GM12878 (cell line): ENCODE measurements around the gene SBNO1. TPM values are rescaled to one million over a fixed set of nuclear protein-coding genes. Genes with fewer than 3 reads are reported as not detected.

Source experiments
- ATAC-seq: fragments of 200-7000 bp; cut with Tn5 transposase; 3 replicates; pipeline ENCODE4 v1.9.1; 2020; ENCODE audit warnings: mild to moderate bottlenecking, moderate library complexity
- BruUV-seq: library from RNA; stranded (reverse); fragments of 400-500 nt; replicated peaks from 2 replicates; lab custom pipeline; 2021; lab: Mats Ljungman, UMichigan
- CTCF ChIA-PET: fragments of 300-600 bp; sonication (Branson Sonifier 250); formaldehyde crosslinking; extraction: SDS; loops from one replicate; lab custom pipeline; 2021; ENCODE audit warnings: inconsistent platforms; lab: Yijun Ruan, JAX
- POLR2A ChIA-PET: fragments of 350-600 bp; formaldehyde crosslinking; extraction: SDS; loops from one replicate; lab custom pipeline; 2021; ENCODE audit warnings: inconsistent platforms; lab: Charles Lee
- RAD21 ChIA-PET: fragments of 300-600 bp; sonication (Branson Sonifier 250); formaldehyde crosslinking; loops from one replicate; lab custom pipeline; 2023; ENCODE audit warnings: antibody characterized with exemption; ENCODE audit not compliant: unreplicated experiment; lab: Charles Lee
- SMC1A ChIA-PET: fragments of 300-600 bp; sonication (Branson Sonifier 250); formaldehyde crosslinking; loops from one replicate; lab custom pipeline; 2023; ENCODE audit not compliant: unreplicated experiment, uncharacterized antibody; lab: Charles Lee
- DNase-seq: peaks from one replicate; pipeline ENCODE4 v3.0.0-alpha.2; 2011; ENCODE audit warnings: low read depth, low spot score
- FAIRE-seq: peaks from 3 replicates; lab custom pipeline; 2011; peaks lifted over from hg19 to GRCh38; lab: Jason Lieb, UNC
- H2AFZ ChIP-seq: 2 replicates; pipeline ENCODE4 v1.6.0; 2011; ENCODE audit warnings: low read depth, low read length, control low read depth; ENCODE audit not compliant: control insufficient read depth
- H3K27ac ChIP-seq: 2 replicates; pipeline ENCODE4 v1.5.1; 2011; ENCODE audit warnings: control low read depth; ENCODE audit not compliant: control insufficient read depth, insufficient read depth
- H3K27me3 ChIP-seq, 2 experiments: replicated peaks in 1 of 2; 2 replicates each; pipeline versions ENCODE4 v1.6.0 to v1.6.1; 2011; ENCODE audit warnings: low read length in 1 of 2; ENCODE audit not compliant: control insufficient read depth in 2 of 2, insufficient read depth in 2 of 2
- H3K36me3 ChIP-seq, 2 experiments: 2 replicates each; pipeline ENCODE4 v1.5.1; 2011; ENCODE audit warnings: low read length in 1 of 2; ENCODE audit not compliant: control insufficient read depth in 2 of 2, insufficient read depth in 2 of 2
- H3K4me1 ChIP-seq: 2 replicates; pipeline ENCODE4 v1.6.1; 2011; ENCODE audit warnings: mild to moderate bottlenecking, low read length, moderate library complexity, mixed read lengths; ENCODE audit not compliant: control insufficient read depth, insufficient read depth
- H3K4me2 ChIP-seq: 2 replicates; pipeline ENCODE4 v1.6.0; 2011; ENCODE audit warnings: control low read depth; ENCODE audit not compliant: control insufficient read depth, insufficient read depth
- H3K4me3 ChIP-seq: fragments of 200-600 bp; sonication (generic); 2 replicates; pipeline ENCODE4 v1.5.1; 2016
- H3K79me2 ChIP-seq: 2 replicates; pipeline ENCODE4 v1.6.0; 2011; ENCODE audit warnings: low read length; ENCODE audit not compliant: control insufficient read depth, insufficient read depth
- H3K9ac ChIP-seq: 2 replicates; pipeline ENCODE4 v1.8.0; 2011; ENCODE audit warnings: low read length, control low read depth, mixed read lengths; ENCODE audit not compliant: control insufficient read depth, insufficient read depth
- H3K9me3 ChIP-seq: replicated peaks from 3 replicates; pipeline ENCODE4 v1.5.1; 2011; ENCODE audit warnings: mild to moderate bottlenecking, low read length; ENCODE audit not compliant: control insufficient read depth, insufficient read depth
- H4K20me1 ChIP-seq: 2 replicates; pipeline ENCODE4 v1.6.0; 2011; ENCODE audit not compliant: control insufficient read depth, insufficient read depth
- CBX3 ChIP-seq: fragments of 200-600 bp; sonication (generic); IDR thresholded peaks from 2 replicates; pipeline ENCODE4 v1.6.1; 2016; ENCODE audit warnings: low read depth, borderline replicate concordance
- CREM ChIP-seq: IDR thresholded peaks from 2 replicates; pipeline ENCODE4 v1.6.1; 2014; ENCODE audit warnings: antibody characterized with exemption, low read depth
- EED ChIP-seq: sonication (generic); IDR thresholded peaks from 2 replicates; pipeline ENCODE4 v1.6.1; 2016; ENCODE audit warnings: antibody characterized with exemption, low read depth
- FOXM1 ChIP-seq: IDR thresholded peaks from 2 replicates; pipeline ENCODE4 v1.6.1; 2012; ENCODE audit warnings: low read depth, mild to moderate bottlenecking, inconsistent platforms, low read length, moderate library complexity
- KAT2A ChIP-seq: conservative IDR thresholded peaks from 2 replicates; pipeline ENCODE4 v1.6.1; 2011; ENCODE audit warnings: low read depth, low read length; ENCODE audit not compliant: control insufficient read depth
- MYB ChIP-seq: fragments of 150-350 bp; IDR thresholded peaks from 2 replicates; pipeline ENCODE4 v1.6.1; 2014; ENCODE audit warnings: mild to moderate bottlenecking, low read depth, low read length, borderline replicate concordance
- PML ChIP-seq: IDR thresholded peaks from 2 replicates; pipeline ENCODE4 v1.6.1; 2012; ENCODE audit warnings: low read length, inconsistent platforms
- RUNX3 ChIP-seq: IDR thresholded peaks from 2 replicates; pipeline ENCODE4 v1.6.1; 2012; ENCODE audit warnings: low read length, inconsistent platforms
- SMAD5 ChIP-seq: IDR thresholded peaks from 2 replicates; pipeline ENCODE4 v1.6.1; 2016; ENCODE audit warnings: antibody characterized with exemption, low read depth
- SMC3 ChIP-seq: IDR thresholded peaks from 2 replicates; pipeline ENCODE4 v1.6.1; 2011; ENCODE audit warnings: low read length, improper control_type of control experiment, borderline replicate concordance
- WGBS: methylation state at CpG from one replicate; pipeline ENCODE4 v1.1.6; 2016; ENCODE audit warnings: low lambda C conversion rate; ENCODE audit not compliant: insufficient replicate concordance, insufficient coverage; ENCODE audit errors: missing lambda C conversion rate; 5-methylcytosine and 5-hydroxymethylcytosine counted together
- in situ Hi-C: fragments of 300-500 bp; cut with MboI; formaldehyde crosslinking; loops from 9 replicates; pipeline ENCODE4 v1.14.3; 2018; ENCODE audit warnings: mixed read lengths
- intact Hi-C: fragments of 100-400 bp; cut with micrococcal nuclease; formaldehyde crosslinking; loops from one replicate; pipeline ENCODE4 v1.14.2; 2022; ENCODE audit not compliant: unreplicated experiment
- polyA plus RNA-seq, 11 experiments: library from polyadenylated mRNA; depleted of rRNA in 4 of 11; unstranded in 6 of 11; stranded (reverse) in 5 of 11; fragments of >200 nt; fragmentation: Nextera tagmentation in 4 of 11; fragmentation: Illumina TruSeq in 1 of 11; extraction: Ambion mirVana in 4 of 11; extraction: Trizol in 1 of 11; gene quantifications; 1 replicate in 1 of 11; 2 replicates in 10 of 11; pipeline versions ENCODE4 v1.2.1 to v1.2.3, GENCODE V29; 2011 to 2016; ENCODE audit warnings: inconsistent platforms in 2 of 11, missing spikeins in 2 of 11, low read depth in 1 of 11
- total RNA-seq, 4 experiments: library from RNA; depleted of rRNA in 3 of 4; stranded (reverse); fragments of >200 nt in 3 of 4; fragmentation: Illumina TruSeq in 1 of 4; extraction: Trizol in 1 of 4; gene quantifications; 2 replicates each; pipeline versions ENCODE4 v1.2.1 to v1.2.3, GENCODE V29; 2013 to 2021
- TF ChIP-seq, protein P1 (sequence below): fragments of 450-650 bp; IDR thresholded peaks from 2 replicates; pipeline ENCODE4 v1.6.1; 2018; ENCODE audit warnings: mild to moderate bottlenecking, low read depth, moderate library complexity; ENCODE audit not compliant: partially characterized antibody
- TF ChIP-seq, protein P2 (sequence below): fragments of 450-650 bp; formaldehyde crosslinking; IDR thresholded peaks from 2 replicates; pipeline ENCODE4 v1.4.0; 2020; ENCODE audit warnings: mild to moderate bottlenecking, moderate library complexity

Gene SBNO1
- total and polyA plus RNA-seq, 10 of the 15 experiments (the other 5 are each of a cell fraction or from before 2014, with no cell fraction given), result 7.5 to 39.7 (median 20.9) TPM

DNA sequence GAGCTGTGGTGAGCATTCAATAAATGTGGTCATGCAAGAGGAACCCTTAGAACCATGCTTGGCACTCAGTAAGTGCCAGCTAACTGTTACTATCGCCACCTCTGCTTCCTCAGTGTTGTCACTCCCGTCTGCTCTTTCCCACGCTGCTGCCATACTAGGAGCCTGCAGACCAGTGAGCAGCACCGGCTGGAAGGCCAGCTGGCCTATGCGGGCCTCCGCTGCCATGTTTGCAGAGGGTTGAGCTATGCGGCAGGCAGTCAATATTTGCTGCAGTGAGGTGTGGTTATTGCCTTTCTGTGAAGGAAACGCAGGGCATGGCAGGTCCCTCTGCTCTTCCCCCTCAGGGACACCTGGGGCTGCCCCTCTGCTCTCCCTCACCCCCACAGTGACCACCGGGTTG, 32.3 kb upstream of the SBNO1 start (continued):
- no peak for TF ChIP-seq KAT2A
- TF ChIP-seq CBX3, result no peak
- no peak for TF ChIP-seq SMC3
- TF ChIP-seq, protein P1, sequence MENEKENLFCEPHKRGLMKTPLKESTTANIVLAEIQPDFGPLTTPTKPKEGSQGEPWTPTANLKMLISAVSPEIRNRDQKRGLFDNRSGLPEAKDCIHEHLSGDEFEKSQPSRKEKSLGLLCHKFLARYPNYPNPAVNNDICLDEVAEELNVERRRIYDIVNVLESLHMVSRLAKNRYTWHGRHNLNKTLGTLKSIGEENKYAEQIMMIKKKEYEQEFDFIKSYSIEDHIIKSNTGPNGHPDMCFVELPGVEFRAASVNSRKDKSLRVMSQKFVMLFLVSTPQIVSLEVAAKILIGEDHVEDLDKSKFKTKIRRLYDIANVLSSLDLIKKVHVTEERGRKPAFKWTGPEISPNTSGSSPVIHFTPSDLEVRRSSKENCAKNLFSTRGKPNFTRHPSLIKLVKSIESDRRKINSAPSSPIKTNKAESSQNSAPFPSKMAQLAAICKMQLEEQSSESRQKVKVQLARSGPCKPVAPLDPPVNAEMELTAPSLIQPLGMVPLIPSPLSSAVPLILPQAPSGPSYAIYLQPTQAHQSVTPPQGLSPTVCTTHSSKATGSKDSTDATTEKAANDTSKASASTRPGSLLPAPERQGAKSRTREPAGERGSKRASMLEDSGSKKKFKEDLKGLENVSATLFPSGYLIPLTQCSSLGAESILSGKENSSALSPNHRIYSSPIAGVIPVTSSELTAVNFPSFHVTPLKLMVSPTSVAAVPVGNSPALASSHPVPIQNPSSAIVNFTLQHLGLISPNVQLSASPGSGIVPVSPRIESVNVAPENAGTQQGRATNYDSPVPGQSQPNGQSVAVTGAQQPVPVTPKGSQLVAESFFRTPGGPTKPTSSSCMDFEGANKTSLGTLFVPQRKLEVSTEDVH, result no peak

DNA sequence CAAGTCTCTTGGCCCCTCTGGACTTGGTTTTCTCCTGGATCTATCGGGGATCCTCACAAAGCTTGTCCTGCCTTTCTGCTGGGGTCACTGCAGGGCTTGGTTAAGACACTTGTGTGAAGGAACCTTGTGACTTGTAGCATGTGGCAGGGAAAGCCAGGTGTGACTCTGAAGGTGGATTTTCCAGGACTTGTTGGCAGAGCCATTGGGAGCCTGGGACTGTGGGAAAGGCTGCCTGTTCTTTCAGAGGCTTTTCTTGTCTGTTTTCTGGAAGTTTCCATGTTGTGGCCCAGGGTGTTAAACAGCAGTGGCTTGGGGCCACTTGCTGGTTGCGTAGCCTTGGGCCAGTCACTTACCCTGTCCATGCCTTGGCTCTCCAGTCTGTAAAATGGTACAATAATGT, 31.9 kb upstream of the SBNO1 start:
- intact Hi-C loops, result no loop called here
- WGBS, result 97% methylated on average over 2 of the region's 2 CpGs
- BruUV-seq, result no TSS peak
- FAIRE-seq, result no peak
- TF ChIP-seq FOXM1 (no peak), EED (no peak), PML (no peak), SMAD5 (no peak), RUNX3 (no peak), MYB (no peak), CREM (no peak)
- TF ChIP-seq, protein P2, sequence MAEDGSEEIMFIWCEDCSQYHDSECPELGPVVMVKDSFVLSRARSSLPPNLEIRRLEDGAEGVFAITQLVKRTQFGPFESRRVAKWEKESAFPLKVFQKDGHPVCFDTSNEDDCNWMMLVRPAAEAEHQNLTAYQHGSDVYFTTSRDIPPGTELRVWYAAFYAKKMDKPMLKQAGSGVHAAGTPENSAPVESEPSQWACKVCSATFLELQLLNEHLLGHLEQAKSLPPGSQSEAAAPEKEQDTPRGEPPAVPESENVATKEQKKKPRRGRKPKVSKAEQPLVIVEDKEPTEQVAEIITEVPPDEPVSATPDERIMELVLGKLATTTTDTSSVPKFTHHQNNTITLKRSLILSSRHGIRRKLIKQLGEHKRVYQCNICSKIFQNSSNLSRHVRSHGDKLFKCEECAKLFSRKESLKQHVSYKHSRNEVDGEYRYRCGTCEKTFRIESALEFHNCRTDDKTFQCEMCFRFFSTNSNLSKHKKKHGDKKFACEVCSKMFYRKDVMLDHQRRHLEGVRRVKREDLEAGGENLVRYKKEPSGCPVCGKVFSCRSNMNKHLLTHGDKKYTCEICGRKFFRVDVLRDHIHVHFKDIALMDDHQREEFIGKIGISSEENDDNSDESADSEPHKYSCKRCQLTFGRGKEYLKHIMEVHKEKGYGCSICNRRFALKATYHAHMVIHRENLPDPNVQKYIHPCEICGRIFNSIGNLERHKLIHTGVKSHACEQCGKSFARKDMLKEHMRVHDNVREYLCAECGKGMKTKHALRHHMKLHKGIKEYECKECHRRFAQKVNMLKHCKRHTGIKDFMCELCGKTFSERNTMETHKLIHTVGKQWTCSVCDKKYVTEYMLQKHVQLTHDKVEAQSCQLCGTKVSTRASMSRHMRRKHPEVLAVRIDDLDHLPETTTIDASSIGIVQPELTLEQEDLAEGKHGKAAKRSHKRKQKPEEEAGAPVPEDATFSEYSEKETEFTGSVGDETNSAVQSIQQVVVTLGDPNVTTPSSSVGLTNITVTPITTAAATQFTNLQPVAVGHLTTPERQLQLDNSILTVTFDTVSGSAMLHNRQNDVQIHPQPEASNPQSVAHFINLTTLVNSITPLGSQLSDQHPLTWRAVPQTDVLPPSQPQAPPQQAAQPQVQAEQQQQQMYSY (CRISPR knock-in tag), result no peak
- no peaks in the 10 kb centered on the region for H3K27me3 ChIP-seq
- SMC1A ChIA-PET, result no interaction called here
- ATAC-seq, result no peak
- RAD21 ChIA-PET, result no interaction called here
- H3K9ac ChIP-seq, result no peak overlapping the region
- peaks cover 7% of the 10 kb centered on the region for H3K79me2 ChIP-seq
- H4K20me1 ChIP-seq, result peaks cover 2% of the 10 kb centered on the region; the same call in 1 of the 2 replicates
- H2AFZ ChIP-seq, result no peak overlapping the region
- POLR2A ChIA-PET, result interaction anchor here (0.6 kb wide), 1 partner anchor 11 kb away, joined by 4 read pairs; no protein-coding TSS in a partner anchor
- no peak overlapping the region for H3K4me2 ChIP-seq
- in situ Hi-C loops, result no loop called here
- peaks cover 25 to 30% of the 10 kb centered on the region in 2 experiments for H3K36me3 ChIP-seq
- H3K27ac ChIP-seq, result no peak overlapping the region
- H3K9me3 ChIP-seq, result no peaks in the 10 kb centered on the region
- CTCF ChIA-PET, result no interaction called here
- no peaks in the 10 kb centered on the region for H3K4me1 ChIP-seq
- H3K4me3 ChIP-seq, result no peak overlapping the region
- no peak for DNase-seq
